ENCODE results near the gene AXDND1.
"Not testable (repeated sequence)": the region's sequence is repeated elsewhere in the genome, so short reads cannot be mapped to it uniquely, and the experiment has no call there.

- TF ChIP-seq CTCF (conservative IDR thresholded peaks at IDR 0.05); EZH2 (IDR thresholded peaks at IDR 0.05; ENCODE audit: low read depth): not testable (repeated sequence)
Measured at GRCh38 chr1:179440301-179440700, 74.5 kb downstream of the AXDND1 start.

Measured in PC-9 (cell line).